Pancreas (tissue), 10 donors: ENCODE data around the gene IGFALS. TPM values are rescaled to one million over a fixed set of nuclear protein-coding genes. Genes with fewer than 3 reads are reported as not detected.
A peak's percentile ranks its signal among the peaks of the same experiment; 100 is the strongest.

Source experiments
- ATAC-seq, 4 donors: fragments of 200-7000 bp; cut with Tn5 transposase; one replicate each; pipeline versions ENCODE4 v1.8.0 to v1.9.1; 2020; ENCODE audit warnings: mild to moderate bottlenecking in 4 of 4, moderate library complexity in 4 of 4
- DNase-seq, 6 donors: peaks; one replicate each; pipeline ENCODE4 v3.0.0-alpha.2; 2020
- FAIRE-seq: peaks from 2 replicates; lab custom pipeline; 2012; peaks lifted over from hg19 to GRCh38; lab: Jason Lieb, UNC
- H3K27ac ChIP-seq, 4 donors: fragments of 200-600 bp; sonication (generic); 1 replicate in 3 of 4; 2 replicates in 1 of 4; pipeline versions ENCODE4 v1.5.0 to v1.8.0; 2020
- H3K27me3 ChIP-seq, 4 donors: fragments of 200-600 bp; one replicate each; pipeline ENCODE4 v1.8.0; 2021
- H3K36me3 ChIP-seq, 3 donors: fragments of 200-600 bp; sonication (generic) in 1 of 3; one replicate each; pipeline versions ENCODE4 v1.5.0 to v1.8.0; 2020 to 2021
- H3K4me1 ChIP-seq, 3 donors: fragments of 200-600 bp; one replicate each; pipeline ENCODE4 v1.8.0; 2021
- H3K4me3 ChIP-seq, 4 donors: fragments of 200-600 bp; sonication (generic) in 2 of 4; one replicate each; pipeline versions ENCODE4 v1.5.0 to v1.8.0; 2020 to 2021
- H3K9me3 ChIP-seq, 4 donors: fragments of 200-600 bp; one replicate each; pipeline ENCODE4 v1.8.0; 2021
- CTCF ChIP-seq, 4 donors: fragments of 200-600 bp; sonication (generic) in 3 of 4; IDR thresholded peaks; one replicate each; pipeline versions ENCODE4 v1.5.0 to v1.8.0; 2021; ENCODE audit warnings: antibody characterized with exemption in 4 of 4
- WGBS, 2 donors: extraction: QIAGEN DNeasy Blood & Tissue Kit; methylation state at CpG; one replicate each; pipeline ENCODE4 v1.1.7; 2013; 5-methylcytosine and 5-hydroxymethylcytosine counted together
- intact Hi-C, 3 donors: fragments of 100-400 bp; cut with DNase I; formaldehyde crosslinking; loops; one replicate each; pipeline versions ENCODE4 v1.11.1 to v1.14.2; 2022
- polyA plus RNA-seq, 2 donors: library from polyadenylated mRNA; stranded (reverse); fragments of 200-250 nt; gene quantifications; one replicate each; pipeline ENCODE4 v1.2.3, GENCODE V29; 2013
- total RNA-seq, 6 donors: library from RNA; stranded (reverse); fragmentation: NEBNext Ultra II Directional in 4 of 6; extraction: Animal tissue kit (Norgen Biotek cat#: 25700) in 4 of 6; gene quantifications; one replicate each; pipeline versions ENCODE4 v1.2.1 to v1.2.4, GENCODE V29; 2021 to 2023
- donor health status: healthy with polysubstance abuse.
- donor health status: DM: no; HTN: no; CAD: no; lungs with moderate emphysema.
- donor health status: DM: no; HTN: no; CAD: no.
- donor health status: control.
- donor health status: control.
- donor health status: Bipolar disorder and iron deficiency.
- donor health status: DM: yes; HTN: yes; CAD: no.
- donor health status: DM: no; HTN: no; CAD: no.
- donor health status: DM: no; HTN: no; CAD: no.
- donor health status: DM: yes; HTN: yes; CAD: no.

The IGFALS gene
- total and polyA plus RNA-seq, 8 donors, result 1.0 to 8.2 (median 3.2) TPM

DNA sequence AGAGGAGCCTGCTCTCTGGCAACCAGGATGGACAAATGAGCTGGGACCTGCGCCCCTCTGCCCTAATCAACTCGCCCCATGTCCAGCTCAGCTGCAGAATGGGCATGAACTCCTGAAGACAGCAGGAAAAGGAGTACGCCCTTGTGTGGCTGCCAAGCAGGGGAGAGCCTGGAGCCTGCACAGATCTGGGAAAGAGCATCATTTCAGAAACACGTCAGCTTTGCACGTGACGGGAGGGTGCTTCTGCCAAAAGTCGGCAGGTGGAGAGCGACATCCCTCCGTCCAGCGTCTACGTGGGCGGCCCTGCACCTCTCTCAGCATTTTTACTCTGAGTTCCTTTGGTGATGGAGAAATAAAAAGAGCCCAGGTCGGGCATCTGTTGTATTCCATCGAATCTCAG lies 40.7 kb downstream of the IGFALS start:
- Histone ChIP-seq H3K4me1 (no peaks in the 10 kb centered on the region), H3K36me3 (peaks cover 0 to 33% (median 20%) of the 10 kb centered on the region in 3 donors), H3K27ac (no peak overlapping the region), H3K4me3 (no peak overlapping the region), H3K27me3 (no peaks in the 10 kb centered on the region), H3K9me3 (no peaks in the 10 kb centered on the region)
- FAIRE-seq, result no peak
- ATAC-seq, result no peak
- 93 to 94% methylated on average over 14 of the region's 14 CpGs for WGBS, 2 donors
- DNase-seq, result peak in 1 of 6 donors; percentile 39
- intact Hi-C loops, result no loop called here
- TF ChIP-seq CTCF (IDR thresholded peaks at IDR 0.05), result no peak

- ATAC-seq, result no peak
- DNase-seq, result peak in 1 of 6 donors; percentile 11
- peaks cover 0 to 40% (median 20%) of the 10 kb centered on the region in 3 donors for H3K36me3 ChIP-seq
- FAIRE-seq, result no peak
- H3K4me1 ChIP-seq, result no peaks in the 10 kb centered on the region
- 95 to 96% methylated on average over 16 of the region's 16 CpGs for WGBS, 2 donors
- no peaks in the 10 kb centered on the region for H3K9me3 ChIP-seq
- H3K27me3 ChIP-seq, result no peaks in the 10 kb centered on the region
- H3K27ac ChIP-seq, result no peak overlapping the region
- intact Hi-C loops, result no loop called here
- TF ChIP-seq CTCF (IDR thresholded peaks at IDR 0.05), result no peak
- no peak overlapping the region for H3K4me3 ChIP-seq
Measured at GRCh38 chr16:1751946-1752345, 41.6 kb downstream of the IGFALS start.

GRCh38 chr16:1749152-1750117 lies 44.1 kb downstream of the IGFALS start:
- DNase-seq (no peak), FAIRE-seq (no peak), ATAC-seq (no peak)
- intact Hi-C loops, result no loop called here
- no peak overlapping the region for H3K27ac ChIP-seq
- no peaks in the 10 kb centered on the region for H3K27me3 ChIP-seq
- no peak overlapping the region for H3K4me3 ChIP-seq
- no peaks in the 10 kb centered on the region for H3K4me1 ChIP-seq
- H3K9me3 ChIP-seq, result no peaks in the 10 kb centered on the region
- TF ChIP-seq CTCF (IDR thresholded peaks at IDR 0.05), result no peak
- WGBS, 2 donors, result 95% methylated on average over 29 of the region's 29 CpGs
- peaks cover 0 to 44% (median 20%) of the 10 kb centered on the region in 3 donors for H3K36me3 ChIP-seq

GRCh38 chr16:1747934-1748333 lies 45.6 kb downstream of the IGFALS start:
- H3K36me3 ChIP-seq, result peaks cover 0 to 50% (median 20%) of the 10 kb centered on the region in 3 donors
- no peak for TF ChIP-seq CTCF (IDR thresholded peaks at IDR 0.05)
- 88 to 92% methylated on average over 11 of the region's 11 CpGs for WGBS, 2 donors
- H3K27me3 ChIP-seq, result no peaks in the 10 kb centered on the region
- DNase-seq (no peak), ATAC-seq (no peak), FAIRE-seq (no peak)
- no peak overlapping the region for H3K4me3 ChIP-seq
- H3K4me1 ChIP-seq, result no peaks in the 10 kb centered on the region
- no peaks in the 10 kb centered on the region for H3K9me3 ChIP-seq
- no peak overlapping the region for H3K27ac ChIP-seq
- intact Hi-C loops, result no loop called here
